ENCODE data around the gene OSBPL6. TPM values are rescaled to one million over a fixed set of nuclear protein-coding genes. Genes with fewer than 3 reads are reported as not detected.

The OSBPL6 gene
- total RNA-seq, 1 experiment from 2014 or later, result 4.6 TPM

DNA sequence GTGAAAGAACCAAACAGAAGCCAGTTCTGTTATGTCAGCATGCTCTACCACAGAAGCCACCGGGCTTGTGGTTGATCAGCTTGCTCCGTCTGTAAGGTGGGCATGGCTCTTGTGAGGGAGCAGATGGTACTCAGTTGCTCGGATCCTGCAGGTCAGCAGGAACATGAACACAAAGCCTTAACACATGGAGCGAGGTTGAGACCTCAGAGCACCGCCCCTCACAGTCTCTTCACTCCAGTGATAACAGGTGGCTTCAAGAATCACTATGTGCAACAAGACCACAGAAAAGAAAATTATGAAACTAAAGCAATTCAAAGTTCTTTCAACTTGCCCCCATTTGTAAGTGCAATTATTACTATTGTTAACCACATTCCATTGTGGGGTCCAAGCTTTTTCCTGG, 72.1 kb downstream of the OSBPL6 start:
- Histone ChIP-seq H3K4ac (ENCODE audit: low read depth, low read length) (no peak overlapping the region), H3K27ac (ENCODE audit: insufficient read length, low read depth, low read length) (no peak overlapping the region), H4K8ac (replicated peaks; ENCODE audit: insufficient read length, low read depth, low read length) (no peak overlapping the region), H3K27me3 (ENCODE audit: insufficient read depth, low read length) (no peaks in the 10 kb centered on the region), H3K79me1 (ENCODE audit: insufficient read depth, low read depth, low read length, poor library complexity, severe bottlenecking) (no peaks in the 10 kb centered on the region), H2BK120ac (ENCODE audit: low read depth, low read length, poor library complexity, severe bottlenecking) (no peak overlapping the region), H2AK5ac (ENCODE audit: insufficient read length, low read length) (no peak overlapping the region), H3K9me3 (ENCODE audit: control insufficient read depth, low read depth, low read length) (no peaks in the 10 kb centered on the region), H3K14ac (ENCODE audit: insufficient read depth, low read length) (no peak overlapping the region), H4K5ac (ENCODE audit: insufficient read length, low read depth, low read length) (no peak overlapping the region), H3K18ac (ENCODE audit: insufficient read length, low read depth, low read length) (no peak overlapping the region), H3K23ac (ENCODE audit: insufficient read length, low read depth, low read length) (no peak overlapping the region), H2AFZ (ENCODE audit: low read length) (no peak overlapping the region), H2BK5ac (ENCODE audit: insufficient read length, low read length) (no peak overlapping the region), H3T11ph (ENCODE audit: low read length) (no peak overlapping the region), H2BK15ac (ENCODE audit: low read depth, low read length) (no peak overlapping the region), H3K56ac (ENCODE audit: insufficient read length, low read depth, low read length) (no peak overlapping the region), H3K23me2 (ENCODE audit: insufficient read length, low read depth, low read length, poor library complexity, severe bottlenecking) (no peaks in the 10 kb centered on the region), H4K91ac (ENCODE audit: insufficient read length, low read depth, low read length) (no peak overlapping the region), H3K4me1 (ENCODE audit: insufficient read depth, low read length) (no peaks in the 10 kb centered on the region; the same call in 1 of the 2 replicates), H2BK20ac (ENCODE audit: low read depth, low read length, poor library complexity, severe bottlenecking) (no peak overlapping the region), H3K79me2 (ENCODE audit: insufficient read depth, low read length) (no peaks in the 10 kb centered on the region), H2BK12ac (ENCODE audit: insufficient read length, low read depth, low read length) (no peak overlapping the region), H3K4me2 (ENCODE audit: insufficient read depth, insufficient read length, low read length) (no peak overlapping the region), H3K9ac (ENCODE audit: extremely low read depth, insufficient read length, low read length) (no peak overlapping the region), H4K20me1 (ENCODE audit: control insufficient read depth, insufficient read depth, insufficient read length) (no peaks in the 10 kb centered on the region)
- TF ChIP-seq, protein P1, sequence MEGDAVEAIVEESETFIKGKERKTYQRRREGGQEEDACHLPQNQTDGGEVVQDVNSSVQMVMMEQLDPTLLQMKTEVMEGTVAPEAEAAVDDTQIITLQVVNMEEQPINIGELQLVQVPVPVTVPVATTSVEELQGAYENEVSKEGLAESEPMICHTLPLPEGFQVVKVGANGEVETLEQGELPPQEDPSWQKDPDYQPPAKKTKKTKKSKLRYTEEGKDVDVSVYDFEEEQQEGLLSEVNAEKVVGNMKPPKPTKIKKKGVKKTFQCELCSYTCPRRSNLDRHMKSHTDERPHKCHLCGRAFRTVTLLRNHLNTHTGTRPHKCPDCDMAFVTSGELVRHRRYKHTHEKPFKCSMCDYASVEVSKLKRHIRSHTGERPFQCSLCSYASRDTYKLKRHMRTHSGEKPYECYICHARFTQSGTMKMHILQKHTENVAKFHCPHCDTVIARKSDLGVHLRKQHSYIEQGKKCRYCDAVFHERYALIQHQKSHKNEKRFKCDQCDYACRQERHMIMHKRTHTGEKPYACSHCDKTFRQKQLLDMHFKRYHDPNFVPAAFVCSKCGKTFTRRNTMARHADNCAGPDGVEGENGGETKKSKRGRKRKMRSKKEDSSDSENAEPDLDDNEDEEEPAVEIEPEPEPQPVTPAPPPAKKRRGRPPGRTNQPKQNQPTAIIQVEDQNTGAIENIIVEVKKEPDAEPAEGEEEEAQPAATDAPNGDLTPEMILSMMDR (conservative IDR thresholded peaks at IDR 0.05), result no peak
- WGBS (ENCODE audit: extremely low coverage, insufficient read length, low lambda C conversion rate), result no CpG with 5 or more reads among the region's 5 CpGs
- H3K4me3 Mint-ChIP-seq, result no peak overlapping the region
- no peaks in the 10 kb centered on the region for H3K9me3 Mint-ChIP-seq
- no peaks in the 10 kb centered on the region for H3K27me3 Mint-ChIP-seq (ENCODE audit: low read depth)
- H3K27ac Mint-ChIP-seq, result no peak overlapping the region
- no peak for DNase-seq
- no peaks in the 10 kb centered on the region; a peak in 1 of 7 replicates for H3K36me3 Mint-ChIP-seq (ENCODE audit: insufficient read depth in 1 of 3, low read depth in 3 of 3)
- peaks cover 19 to 20% of the 10 kb centered on the region in 2 experiments for H3K4me1 Mint-ChIP-seq

Measured in H9 (cell line).